SK-N-SH (cell line): Measurements from ENCODE around the gene PRKACA. TPM values are rescaled to one million over a fixed set of nuclear protein-coding genes. Genes with fewer than 3 reads are reported as not detected.

Experiments
- CTCF ChIA-PET: fragments of 300-600, 350-600 bp; formaldehyde crosslinking; extraction: SDS; loops from one replicate; lab custom pipeline; 2021; lab: Yijun Ruan, JAX
- POLR2A ChIA-PET: fragments of 350-600 bp; sonication (Branson Sonifier 250); formaldehyde crosslinking; extraction: SDS; loops from one replicate; lab custom pipeline; 2020; ENCODE audit warnings: antibody characterized with exemption, inconsistent platforms; lab: Yijun Ruan, JAX
- DNase-seq: peaks from one replicate; pipeline ENCODE4 v3.0.0; 2012
- H2AFZ ChIP-seq: fragments of 200-600 bp; sonication (generic); 2 replicates; pipeline ENCODE4 v1.8.1; 2016; ENCODE audit warnings: antibody characterized with exemption, mild to moderate bottlenecking, low read depth
- H3F3A ChIP-seq: fragments of 200-600 bp; sonication (generic); replicated peaks from 2 replicates; pipeline ENCODE3; 2016; ENCODE audit warnings: antibody characterized with exemption, mild to moderate bottlenecking; ENCODE audit not compliant: insufficient read depth
- H3K27ac ChIP-seq, 2 experiments: fragments of 200-500 bp in 1 of 2; fragments of 200-600 bp in 1 of 2; sonication (Bioruptor generic) in 1 of 2; sonication (generic), shearing (Covaris generic) in 1 of 2; 2 replicates each; pipeline versions ENCODE4 v1.5.1 to v1.6.1; 2014 to 2016; ENCODE audit warnings: low read depth in 2 of 2, inconsistent platforms in 1 of 2, low read length in 1 of 2, mild to moderate bottlenecking in 1 of 2, mixed read lengths in 1 of 2
- H3K27me3 ChIP-seq: fragments of 200-600 bp; sonication (generic), shearing (Covaris generic); 2 replicates; pipeline ENCODE4 v1.6.1; 2016; ENCODE audit warnings: mixed run types; ENCODE audit not compliant: insufficient read depth
- H3K36me3 ChIP-seq, 2 experiments: fragments of 200-500 bp in 1 of 2; fragments of 200-600 bp in 1 of 2; sonication (Bioruptor generic) in 1 of 2; sonication (generic) in 1 of 2; replicated peaks in 1 of 2; 2 replicates each; pipeline versions ENCODE3 to v1.5.1; 2014 to 2016; ENCODE audit warnings: low read length in 1 of 2, mild to moderate bottlenecking in 1 of 2; ENCODE audit not compliant: insufficient read depth in 2 of 2, control insufficient read depth in 1 of 2
- H3K4me1 ChIP-seq, 2 experiments: fragments of 200-500 bp in 1 of 2; fragments of 200-600 bp in 1 of 2; sonication (Bioruptor generic) in 1 of 2; sonication (generic), shearing (Covaris generic) in 1 of 2; 2 replicates each; pipeline versions ENCODE4 v1.5.1 to v1.6.1; 2014 to 2016; ENCODE audit warnings: low read depth in 1 of 2, low read length in 1 of 2, mixed run types in 1 of 2; ENCODE audit not compliant: insufficient read depth in 2 of 2, control insufficient read depth in 1 of 2
- H3K4me2 ChIP-seq: fragments of 200-600 bp; sonication (generic), shearing (Covaris generic); 2 replicates; pipeline ENCODE4 v1.6.1; 2017; ENCODE audit warnings: mixed run types
- H3K4me3 ChIP-seq, 2 experiments: fragments of 200-500 bp in 1 of 2; fragments of 200-600 bp in 1 of 2; sonication (Bioruptor generic) in 1 of 2; sonication (generic), shearing (Covaris generic) in 1 of 2; 2 replicates each; pipeline versions ENCODE4 v1.5.1 to v1.8.1; 2014 to 2016; ENCODE audit warnings: low read depth in 2 of 2, inconsistent platforms in 1 of 2, low read length in 1 of 2, mild to moderate bottlenecking in 1 of 2, mixed read lengths in 1 of 2, moderate library complexity in 1 of 2
- H3K79me2 ChIP-seq: fragments of 200-600 bp; sonication (generic); 2 replicates; pipeline ENCODE4 v1.8.1; 2017; ENCODE audit warnings: mild to moderate bottlenecking; ENCODE audit not compliant: insufficient read depth
- H3K9ac ChIP-seq: fragments of 200-600 bp; sonication (generic); 2 replicates; pipeline ENCODE4 v1.6.1; 2017; ENCODE audit warnings: mixed run types
- H3K9me2 ChIP-seq: fragments of 200-600 bp; sonication (generic); 2 replicates; pipeline ENCODE4 v1.6.1; 2017; ENCODE audit warnings: mixed run types
- H3K9me3 ChIP-seq: fragments of 200-600 bp; sonication (generic); 2 replicates; pipeline ENCODE4 v1.6.1; 2017; ENCODE audit warnings: mixed run types, mild to moderate bottlenecking, moderate library complexity
- H4K20me1 ChIP-seq: fragments of 200-600 bp; sonication (generic); 2 replicates; pipeline ENCODE4 v1.6.1; 2017; ENCODE audit warnings: mild to moderate bottlenecking, mixed run types; ENCODE audit not compliant: insufficient read depth
- FOSL2 ChIP-seq: IDR thresholded peaks from 2 replicates; pipeline ENCODE4 v1.4.0; 2012; ENCODE audit warnings: low read depth, mild to moderate bottlenecking, moderate library complexity, borderline replicate concordance
- FOXJ3 ChIP-seq: sonication (generic); formaldehyde crosslinking; IDR thresholded peaks from 2 replicates; pipeline ENCODE4 v1.5.1; 2020; ENCODE audit warnings: mild to moderate bottlenecking, missing genetic modification reagents
- JUND ChIP-seq: IDR thresholded peaks from 2 replicates; pipeline ENCODE4 v1.4.0; 2012
- MEF2A ChIP-seq: IDR thresholded peaks from 2 replicates; pipeline ENCODE4 v1.4.0; 2012; ENCODE audit warnings: low read depth, borderline replicate concordance
- NFIC ChIP-seq: IDR thresholded peaks from 2 replicates; pipeline ENCODE4 v1.4.0; 2012; ENCODE audit warnings: borderline replicate concordance
- RAD21 ChIP-seq: IDR thresholded peaks from 2 replicates; pipeline ENCODE4 v1.6.1; 2012; ENCODE audit warnings: mild to moderate bottlenecking, low read length
- RFX5 ChIP-seq: IDR thresholded peaks from 2 replicates; pipeline ENCODE4 v1.6.1; 2012; ENCODE audit warnings: mild to moderate bottlenecking, improper control_type of control experiment, low read length
- SMC3 ChIP-seq: IDR thresholded peaks from 2 replicates; pipeline ENCODE4 v1.6.1; 2012; ENCODE audit warnings: low read depth, low read length, improper control_type of control experiment
- TCF12 ChIP-seq: IDR thresholded peaks from 2 replicates; pipeline ENCODE4 v1.4.0; 2012
- TEAD4 ChIP-seq: IDR thresholded peaks from 2 replicates; pipeline ENCODE4 v1.4.0; 2012; ENCODE audit warnings: mild to moderate bottlenecking, borderline replicate concordance; ENCODE audit not compliant: insufficient read depth
- WGBS: methylation state at CpG from one replicate; pipeline ENCODE4 v1.1.6; 2017; ENCODE audit warnings: low lambda C conversion rate; 5-methylcytosine and 5-hydroxymethylcytosine counted together
- polyA plus RNA-seq, 3 experiments: library from polyadenylated mRNA; depleted of rRNA; stranded (reverse); fragments of >200 nt; gene quantifications; 2 replicates each; pipeline ENCODE4 v1.2.3, GENCODE V29; 2012
- TF ChIP-seq, protein P1 (sequence below): IDR thresholded peaks from 2 replicates; pipeline ENCODE4 v1.4.0; 2012; ENCODE audit warnings: low read depth
- TF ChIP-seq, protein P2 (sequence below): IDR thresholded peaks from 2 replicates; pipeline ENCODE4; 2012
- TF ChIP-seq, protein P3 (sequence below): fragments of 200-600 bp; sonication (generic); IDR thresholded peaks from 2 replicates; pipeline ENCODE4 v1.6.1; 2017; ENCODE audit warnings: antibody characterized with exemption, mild to moderate bottlenecking, moderate library complexity

The PRKACA gene
- polyA plus RNA-seq, 1 of the 3 experiments (the other 2 are of a cell fraction), result 48.4 TPM

DNA sequence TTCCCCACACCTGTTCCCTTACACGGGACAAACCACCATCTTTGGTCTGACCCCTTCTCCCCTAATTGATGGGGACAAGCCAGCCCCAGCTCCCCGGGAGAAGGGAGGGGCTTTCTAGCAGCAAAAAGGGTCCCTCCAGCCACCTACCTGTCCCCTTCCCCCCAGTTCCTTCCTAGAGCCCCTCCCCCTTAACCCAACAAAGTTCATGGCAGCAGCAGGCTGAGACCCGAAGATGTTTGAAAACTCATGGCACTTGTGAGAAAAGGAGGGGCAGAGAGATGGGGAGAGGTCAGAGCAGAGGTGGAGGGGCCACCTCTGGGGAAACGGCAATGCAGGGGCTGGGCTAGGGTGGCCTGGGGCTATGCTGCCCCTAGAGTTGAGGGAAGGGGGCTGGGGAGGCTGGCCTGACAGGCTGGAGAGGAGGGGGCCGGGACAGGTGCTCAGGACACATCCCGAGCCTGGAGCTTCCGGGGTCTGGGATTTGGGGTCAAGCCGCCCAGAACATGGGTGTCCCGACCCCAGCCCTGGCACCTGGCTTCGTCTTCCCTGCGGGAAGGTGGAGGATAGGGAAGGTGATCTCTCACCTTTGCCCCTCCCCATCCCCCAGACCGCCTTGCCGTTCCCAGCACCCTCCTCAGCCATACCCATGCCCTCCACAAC lies 31.3 kb upstream of the PRKACA start:
- H3K4me2 ChIP-seq, result no peak overlapping the region
- H3K27me3 ChIP-seq, result no peaks in the 10 kb centered on the region
- no peaks in the 10 kb centered on the region for H3K79me2 ChIP-seq
- DNase-seq, result no peak
- ChIA-PET CTCF (interaction anchor here (0.6 to 18.9 kb wide), 19 partner anchors 10 to 271 kb away, joined by 3 to 256 read pairs (median 4); partner anchors contain the start of genes ASF1B and DDX39A), POLR2A (no interaction called here)
- WGBS, result 67% methylated on average over 6 of the region's 13 CpGs
- H2AFZ ChIP-seq, result no peak overlapping the region
- TF ChIP-seq TCF12 (no peak), FOXJ3 (CRISPR knock-in tag) (no peak), NFIC (no peak), TEAD4 (no peak), MEF2A (no peak), FOSL2 (no peak), JUND (no peak), RFX5 (no peak)
- TF ChIP-seq, protein P1, sequence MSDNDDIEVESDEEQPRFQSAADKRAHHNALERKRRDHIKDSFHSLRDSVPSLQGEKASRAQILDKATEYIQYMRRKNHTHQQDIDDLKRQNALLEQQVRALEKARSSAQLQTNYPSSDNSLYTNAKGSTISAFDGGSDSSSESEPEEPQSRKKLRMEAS, result no peak
- TF ChIP-seq, protein P2, sequence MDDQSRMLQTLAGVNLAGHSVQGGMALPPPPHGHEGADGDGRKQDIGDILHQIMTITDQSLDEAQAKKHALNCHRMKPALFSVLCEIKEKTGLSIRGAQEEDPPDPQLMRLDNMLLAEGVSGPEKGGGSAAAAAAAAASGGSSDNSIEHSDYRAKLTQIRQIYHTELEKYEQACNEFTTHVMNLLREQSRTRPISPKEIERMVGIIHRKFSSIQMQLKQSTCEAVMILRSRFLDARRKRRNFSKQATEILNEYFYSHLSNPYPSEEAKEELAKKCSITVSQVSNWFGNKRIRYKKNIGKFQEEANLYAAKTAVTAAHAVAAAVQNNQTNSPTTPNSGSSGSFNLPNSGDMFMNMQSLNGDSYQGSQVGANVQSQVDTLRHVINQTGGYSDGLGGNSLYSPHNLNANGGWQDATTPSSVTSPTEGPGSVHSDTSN, result no peak
- TF ChIP-seq, protein P3, sequence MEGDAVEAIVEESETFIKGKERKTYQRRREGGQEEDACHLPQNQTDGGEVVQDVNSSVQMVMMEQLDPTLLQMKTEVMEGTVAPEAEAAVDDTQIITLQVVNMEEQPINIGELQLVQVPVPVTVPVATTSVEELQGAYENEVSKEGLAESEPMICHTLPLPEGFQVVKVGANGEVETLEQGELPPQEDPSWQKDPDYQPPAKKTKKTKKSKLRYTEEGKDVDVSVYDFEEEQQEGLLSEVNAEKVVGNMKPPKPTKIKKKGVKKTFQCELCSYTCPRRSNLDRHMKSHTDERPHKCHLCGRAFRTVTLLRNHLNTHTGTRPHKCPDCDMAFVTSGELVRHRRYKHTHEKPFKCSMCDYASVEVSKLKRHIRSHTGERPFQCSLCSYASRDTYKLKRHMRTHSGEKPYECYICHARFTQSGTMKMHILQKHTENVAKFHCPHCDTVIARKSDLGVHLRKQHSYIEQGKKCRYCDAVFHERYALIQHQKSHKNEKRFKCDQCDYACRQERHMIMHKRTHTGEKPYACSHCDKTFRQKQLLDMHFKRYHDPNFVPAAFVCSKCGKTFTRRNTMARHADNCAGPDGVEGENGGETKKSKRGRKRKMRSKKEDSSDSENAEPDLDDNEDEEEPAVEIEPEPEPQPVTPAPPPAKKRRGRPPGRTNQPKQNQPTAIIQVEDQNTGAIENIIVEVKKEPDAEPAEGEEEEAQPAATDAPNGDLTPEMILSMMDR, result no peak
- no peaks in the 10 kb centered on the region for H3K9me2 ChIP-seq
- no peak overlapping the region for H3K4me3 ChIP-seq
- peaks cover 0 to 26% of the 10 kb centered on the region in 2 experiments; a peak in 1 of 4 replicates for H3K4me1 ChIP-seq
- H3K27ac ChIP-seq, result peak overlapping the region in 1 of 2 experiments; percentile 39; a peak in 1 of 4 replicates
- no peaks in the 10 kb centered on the region for H4K20me1 ChIP-seq
- no peak overlapping the region for H3K9ac ChIP-seq
- peaks cover 0 to 12% of the 10 kb centered on the region in 2 experiments for H3K36me3 ChIP-seq
- peaks cover 2% of the 10 kb centered on the region for H3F3A ChIP-seq
- H3K9me3 ChIP-seq, result no peaks in the 10 kb centered on the region

DNA sequence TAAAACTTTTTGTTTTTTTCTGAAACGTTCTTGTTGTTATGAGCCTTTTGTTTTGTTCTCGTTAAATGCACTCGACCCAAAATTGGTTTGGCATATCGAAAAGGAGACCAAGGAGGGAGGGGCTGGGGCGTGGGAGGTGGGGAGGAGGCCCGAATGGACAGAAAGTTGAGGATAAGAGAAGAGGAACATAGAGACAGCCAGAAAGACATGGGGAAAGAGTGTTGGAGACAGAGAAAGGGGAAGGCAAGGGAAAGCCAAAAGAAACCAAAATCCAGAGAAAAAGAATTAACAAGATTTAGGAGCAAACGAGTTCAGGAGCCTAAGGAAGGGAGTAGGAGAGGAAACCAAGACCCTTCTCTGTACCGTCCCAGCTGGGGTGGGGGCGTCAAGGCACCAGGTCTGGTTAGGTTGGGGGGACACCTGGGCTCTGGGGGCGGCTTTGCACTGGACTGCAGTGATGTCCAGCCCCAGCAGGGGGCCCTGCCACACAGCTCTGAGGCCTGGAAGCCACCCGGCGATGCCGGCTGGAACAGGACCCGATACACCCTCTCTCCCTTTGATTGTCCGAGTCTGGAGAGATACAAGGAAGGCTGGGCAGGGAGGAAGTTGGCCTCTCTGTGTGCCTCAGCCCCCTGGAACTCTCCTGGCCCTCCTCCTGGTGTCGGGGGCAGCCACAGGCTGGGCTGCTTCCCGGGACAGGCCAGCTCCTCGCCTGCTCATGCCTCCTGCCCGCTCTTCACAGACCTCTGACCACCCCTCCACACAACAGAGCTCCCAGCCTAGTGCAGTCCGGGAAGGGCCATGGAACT lies 30.4 kb upstream of the PRKACA start:
- Histone ChIP-seq H4K20me1 (no peaks in the 10 kb centered on the region), H3K79me2 (no peaks in the 10 kb centered on the region; the same call in 1 of the 2 replicates), H3K36me3 (peaks cover 0 to 12% of the 10 kb centered on the region in 2 experiments), H3K4me3 (no peak overlapping the region; a peak in 1 of 4 replicates), H3K9ac (no peak overlapping the region), H2AFZ (no peak overlapping the region), H3K4me1 (peaks cover 0 to 26% of the 10 kb centered on the region in 2 experiments; a peak in 1 of 4 replicates), H3K27me3 (no peaks in the 10 kb centered on the region), H3K9me2 (no peaks in the 10 kb centered on the region), H3K4me2 (0 out of 2 replicates have a peak overlapping the region, but pooled peaks have one; percentile 34), H3K27ac (peak overlapping the region in 1 of 2 experiments; percentile 17; a peak in 1 of 4 replicates), H3K9me3 (no peaks in the 10 kb centered on the region), H3F3A (peaks cover 2% of the 10 kb centered on the region)
- DNase-seq, result peak; percentile 92
- ChIA-PET POLR2A (interaction anchor here (0.6 to 0.8 kb wide), 2 partner anchors 11 to 282 kb away, joined by 3 read pairs; no protein-coding TSS in a partner anchor), CTCF (interaction anchor here (0.6 to 18.9 kb wide), 27 partner anchors 9 to 282 kb away, joined by 3 to 256 read pairs (median 3); partner anchors contain the start of genes ASF1B and DDX39A)
- TF ChIP-seq, protein P2, result no peak
- TF ChIP-seq, protein P3, result peak; percentile 77
- TF ChIP-seq RAD21, result peak; percentile 80
- peak; percentile 68 for TF ChIP-seq SMC3
- WGBS, result 53% methylated on average over 16 of the region's 20 CpGs
